Left ventricle myocardium inferior (tissue), 1 donor: ENCODE results near the gene PEX14. TPM values are rescaled to one million over a fixed set of nuclear protein-coding genes. Genes with fewer than 3 reads are reported as not detected.

ENCODE experiments used
- DNase-seq: peaks from one replicate; pipeline ENCODE4 v3.0.0-alpha.2; 2020
- H3K27ac ChIP-seq: fragments of 200-600 bp; replicated peaks from 2 replicates; pipeline ENCODE4 v1.8.0; 2021
- H3K27me3 ChIP-seq: fragments of 200-600 bp; 2 replicates; pipeline ENCODE4 v1.8.0; 2021; ENCODE audit warnings: low read depth
- H3K36me3 ChIP-seq: fragments of 200-600 bp; 2 replicates; pipeline ENCODE4 v1.8.0; 2021
- H3K4me1 ChIP-seq: fragments of 200-600 bp; 2 replicates; pipeline ENCODE4 v1.8.0; 2021
- H3K4me3 ChIP-seq: fragments of 200-600 bp; 2 replicates; pipeline ENCODE4 v1.8.0; 2021; ENCODE audit warnings: mild to moderate bottlenecking, moderate library complexity
- H3K9me3 ChIP-seq: fragments of 200-600 bp; replicated peaks from 2 replicates; pipeline ENCODE4 v1.8.0; 2021
- intact Hi-C: fragments of 100-400 bp; cut with micrococcal nuclease; formaldehyde crosslinking; loops from one replicate; pipeline ENCODE4 v1.11.0; 2022
- total RNA-seq: library from RNA; stranded (reverse); fragmentation: NEBNext Ultra II Directional; extraction: Animal tissue kit (Norgen Biotek cat#: 25700); gene quantifications from one replicate; pipeline ENCODE4 v1.2.1, GENCODE V29; 2021
- TF ChIP-seq, protein P1 (sequence below): fragments of 200-600 bp; IDR thresholded peaks from 2 replicates; pipeline ENCODE4 v1.8.0; 2021; ENCODE audit warnings: antibody characterized with exemption, mild to moderate bottlenecking, borderline replicate concordance
- donor health status: DM: no; HTN: yes; CAD: no; lungs with severe emphysema.

PEX14 gene
- total RNA-seq, 1 donor from 2014 or later = 20.8 TPM

DNA sequence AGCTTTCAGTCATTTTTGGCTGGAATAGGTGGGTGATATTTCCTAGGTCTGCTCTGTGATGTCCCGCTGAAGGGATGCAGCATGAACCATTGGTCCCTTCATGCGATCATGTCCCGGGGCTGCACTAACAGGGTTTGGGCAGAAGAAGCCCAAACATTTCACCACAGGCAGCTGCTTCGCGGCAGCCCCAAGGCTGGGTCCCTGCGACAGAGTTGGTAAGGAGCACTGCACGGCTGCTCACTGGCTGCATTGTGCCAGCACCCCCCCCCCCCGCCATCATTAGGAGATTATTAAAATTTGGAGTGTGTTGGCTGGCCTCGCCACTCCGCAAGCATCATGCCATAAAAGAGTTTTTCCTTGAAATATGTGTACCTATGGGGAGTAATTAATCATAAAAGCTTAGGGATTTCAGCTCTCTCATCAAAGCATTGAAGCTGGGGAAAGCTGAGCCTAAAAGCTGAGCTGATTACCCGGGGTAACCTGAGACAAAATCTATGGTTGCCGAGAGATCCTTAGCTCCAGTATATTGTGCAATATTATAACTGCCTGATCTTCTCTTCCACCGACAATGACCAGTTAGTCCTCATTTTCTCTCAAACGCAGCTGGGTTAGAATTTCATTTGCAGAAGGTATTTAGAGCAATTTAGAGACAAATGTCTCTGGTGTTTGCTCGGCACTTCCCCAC, 62.5 kb downstream of the PEX14 start:
- Histone ChIP-seq H3K4me1 (peaks cover 46% of the 10 kb centered on the region), H3K9me3 (no peaks in the 10 kb centered on the region), H3K27ac (peak overlapping the region; percentile 25), H3K36me3 (peaks cover 4% of the 10 kb centered on the region), H3K27me3 (no peaks in the 10 kb centered on the region), H3K4me3 (no peak overlapping the region)
- DNase-seq = no peak
- TF ChIP-seq, protein P1, sequence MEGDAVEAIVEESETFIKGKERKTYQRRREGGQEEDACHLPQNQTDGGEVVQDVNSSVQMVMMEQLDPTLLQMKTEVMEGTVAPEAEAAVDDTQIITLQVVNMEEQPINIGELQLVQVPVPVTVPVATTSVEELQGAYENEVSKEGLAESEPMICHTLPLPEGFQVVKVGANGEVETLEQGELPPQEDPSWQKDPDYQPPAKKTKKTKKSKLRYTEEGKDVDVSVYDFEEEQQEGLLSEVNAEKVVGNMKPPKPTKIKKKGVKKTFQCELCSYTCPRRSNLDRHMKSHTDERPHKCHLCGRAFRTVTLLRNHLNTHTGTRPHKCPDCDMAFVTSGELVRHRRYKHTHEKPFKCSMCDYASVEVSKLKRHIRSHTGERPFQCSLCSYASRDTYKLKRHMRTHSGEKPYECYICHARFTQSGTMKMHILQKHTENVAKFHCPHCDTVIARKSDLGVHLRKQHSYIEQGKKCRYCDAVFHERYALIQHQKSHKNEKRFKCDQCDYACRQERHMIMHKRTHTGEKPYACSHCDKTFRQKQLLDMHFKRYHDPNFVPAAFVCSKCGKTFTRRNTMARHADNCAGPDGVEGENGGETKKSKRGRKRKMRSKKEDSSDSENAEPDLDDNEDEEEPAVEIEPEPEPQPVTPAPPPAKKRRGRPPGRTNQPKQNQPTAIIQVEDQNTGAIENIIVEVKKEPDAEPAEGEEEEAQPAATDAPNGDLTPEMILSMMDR = no peak
- intact Hi-C loops = no loop called here

DNA sequence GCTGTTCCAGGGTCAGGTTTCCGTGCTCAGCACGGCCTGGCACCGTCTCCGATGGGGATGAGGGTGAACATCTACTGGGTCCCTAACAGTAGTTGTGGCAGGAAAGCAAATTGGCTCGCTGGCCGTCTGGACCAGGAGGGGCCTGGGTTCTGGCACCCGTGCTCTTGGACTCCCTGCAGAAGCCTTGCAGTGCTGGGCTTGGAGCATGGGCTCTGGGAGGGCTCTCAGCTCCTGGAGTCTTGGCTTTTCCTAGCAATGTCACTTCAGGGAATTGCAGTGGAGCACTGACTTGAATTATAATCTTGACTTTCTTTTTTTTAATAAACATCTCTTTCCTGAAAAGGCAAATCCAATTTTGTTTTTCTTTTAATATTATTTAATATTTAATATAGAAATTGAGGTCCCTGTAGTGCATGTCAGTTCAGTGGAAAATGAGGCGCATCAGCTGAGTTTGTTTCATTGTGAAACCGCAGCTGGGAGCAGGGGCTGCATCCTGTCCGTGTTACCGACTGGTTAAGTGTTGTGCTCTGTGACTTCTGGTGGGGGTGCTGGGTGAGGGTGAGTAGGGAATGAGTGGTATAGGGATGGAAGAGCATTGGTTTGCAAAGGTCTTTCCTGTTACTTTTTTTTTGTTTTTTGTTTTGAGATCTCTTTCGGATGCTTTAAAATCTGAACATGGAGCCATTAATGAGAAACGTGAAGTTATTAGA, 64.1 kb downstream of the PEX14 start:
- H3K27me3 ChIP-seq = no peaks in the 10 kb centered on the region
- intact Hi-C loops = no loop called here
- no peaks in the 10 kb centered on the region for H3K9me3 ChIP-seq
- no peak overlapping the region for H3K4me3 ChIP-seq
- no peak for DNase-seq
- peak overlapping the region; percentile 58 for H3K27ac ChIP-seq
- TF ChIP-seq, protein P1 = no peak
- peaks cover 4% of the 10 kb centered on the region for H3K36me3 ChIP-seq
- peaks cover 40% of the 10 kb centered on the region for H3K4me1 ChIP-seq

DNA sequence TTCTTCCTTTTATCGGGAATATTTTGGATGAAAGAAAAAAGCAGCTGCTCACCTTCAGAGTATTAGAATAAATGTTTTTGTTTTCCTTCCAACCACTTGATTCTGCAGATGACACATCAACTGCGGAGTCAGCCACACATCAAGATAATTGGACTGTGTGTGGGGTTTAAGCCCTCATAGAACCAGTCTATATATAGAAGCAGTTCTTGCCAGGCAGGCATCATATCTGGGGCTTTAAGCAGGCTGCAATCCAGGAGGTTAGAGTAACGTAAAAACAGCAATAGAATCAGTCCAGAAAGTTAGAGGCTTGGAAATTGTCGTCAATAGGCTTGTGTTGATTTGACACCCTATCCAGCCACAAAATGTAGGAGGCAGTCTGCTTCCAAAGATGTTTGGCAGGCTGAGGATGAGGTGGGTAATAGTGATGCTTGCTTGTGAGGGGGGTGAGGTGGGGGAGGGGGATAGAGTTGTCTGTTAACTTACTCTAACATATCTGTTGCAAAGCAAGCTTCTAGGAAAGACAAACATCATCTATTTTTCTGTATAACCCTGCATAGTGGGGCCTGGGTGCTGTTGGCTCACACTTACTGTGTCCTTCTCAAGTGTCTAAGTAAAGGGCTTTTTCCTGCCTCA, 64.8 kb downstream of the PEX14 start:
- Histone ChIP-seq H3K36me3 (peaks cover 4% of the 10 kb centered on the region), H3K27ac (peak overlapping the region; percentile 58), H3K9me3 (no peaks in the 10 kb centered on the region), H3K4me1 (peaks cover 40% of the 10 kb centered on the region), H3K27me3 (no peaks in the 10 kb centered on the region), H3K4me3 (peak overlapping the region; percentile 30)
- no peak for DNase-seq
- intact Hi-C loops = no loop called here
- TF ChIP-seq, protein P1 = no peak

DNA sequence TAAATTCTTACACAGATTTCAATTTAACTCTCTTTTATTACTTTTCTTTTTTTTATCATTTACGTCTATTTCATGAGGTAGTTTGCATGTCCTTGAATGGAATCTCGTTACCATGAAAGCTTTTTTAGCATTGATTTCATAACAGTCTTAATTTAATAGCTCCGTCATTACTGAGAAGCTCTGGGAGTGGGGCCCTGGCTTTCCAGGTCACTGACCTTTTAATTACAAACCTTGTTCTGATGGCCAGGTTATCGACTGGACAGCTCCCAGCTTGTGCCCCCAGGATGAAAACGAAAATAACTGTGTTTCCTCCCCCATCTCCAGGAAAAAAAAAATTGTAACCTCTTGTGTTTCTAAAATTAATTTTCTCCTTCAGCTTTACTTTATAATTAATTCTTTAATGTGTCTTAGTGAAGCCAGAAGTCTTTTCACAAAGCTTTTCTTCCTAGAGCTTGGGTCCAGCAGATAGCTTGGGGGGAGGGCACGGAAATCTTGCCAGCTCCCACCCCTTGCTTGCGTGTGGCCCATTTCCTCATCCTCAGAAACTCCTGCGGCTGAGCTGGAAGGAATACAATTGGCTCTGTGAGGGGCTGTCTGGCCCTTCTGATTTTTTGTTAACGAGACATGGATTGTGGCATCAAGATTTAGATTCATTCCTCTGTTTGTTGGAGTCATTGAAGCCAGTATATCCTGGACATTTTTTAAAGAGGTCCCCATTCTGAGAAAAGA, 65.7 kb downstream of the PEX14 start:
- TF ChIP-seq, protein P1 = no peak
- Histone ChIP-seq H3K4me1 (peaks cover 40% of the 10 kb centered on the region), H3K9me3 (no peaks in the 10 kb centered on the region), H3K36me3 (peaks cover 4% of the 10 kb centered on the region), H3K27ac (peak overlapping the region; percentile 58), H3K4me3 (peak overlapping the region; percentile 30), H3K27me3 (no peaks in the 10 kb centered on the region)
- intact Hi-C loops = no loop called here
- DNase-seq = peak; percentile 27

DNA sequence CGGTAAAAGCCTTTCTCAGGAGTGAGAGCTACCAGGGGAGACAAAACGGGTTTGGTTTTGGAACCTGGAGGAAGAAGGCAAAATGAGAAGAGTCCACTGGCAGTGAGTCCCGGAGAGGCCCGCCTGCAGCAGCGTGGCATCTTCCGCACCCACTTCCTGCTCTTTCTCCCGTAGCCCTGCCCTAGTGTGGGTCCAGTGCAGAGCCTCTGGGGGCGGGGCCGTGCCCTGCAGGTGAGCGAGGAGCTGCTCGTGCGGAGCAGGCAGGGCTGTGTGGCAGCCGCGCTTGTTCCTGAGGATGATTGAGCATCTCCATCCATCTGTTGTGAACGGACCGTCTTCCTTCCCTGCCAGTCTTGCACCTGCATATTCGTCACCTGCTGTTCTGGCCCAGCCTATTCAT, 66.5 kb downstream of the PEX14 start:
- DNase-seq = no peak
- TF ChIP-seq, protein P1 = no peak
- Histone ChIP-seq H3K36me3 (peaks cover 4% of the 10 kb centered on the region), H3K9me3 (no peaks in the 10 kb centered on the region), H3K27ac (peak overlapping the region; percentile 58), H3K4me1 (peaks cover 40% of the 10 kb centered on the region), H3K4me3 (peak overlapping the region; percentile 30), H3K27me3 (no peaks in the 10 kb centered on the region)
- intact Hi-C loops = no loop called here
